GM21786 (cell line): ENCODE results near the gene ANK2.

Experiments
- ATAC-seq: cut with Tn5 transposase; IDR thresholded peaks from one replicate; pipeline ENCODE4 v1.9.1; 2021; ENCODE audit not compliant: unreplicated experiment

Gene ANK2

GRCh38 chr4:113383111-113383785 is 333.8 kb downstream of the ANK2 start:
- no peak for ATAC-seq

- no peak for ATAC-seq
Observed at GRCh38 chr4:113384600-113384999, 335.1 kb downstream of the ANK2 start.

DNA sequence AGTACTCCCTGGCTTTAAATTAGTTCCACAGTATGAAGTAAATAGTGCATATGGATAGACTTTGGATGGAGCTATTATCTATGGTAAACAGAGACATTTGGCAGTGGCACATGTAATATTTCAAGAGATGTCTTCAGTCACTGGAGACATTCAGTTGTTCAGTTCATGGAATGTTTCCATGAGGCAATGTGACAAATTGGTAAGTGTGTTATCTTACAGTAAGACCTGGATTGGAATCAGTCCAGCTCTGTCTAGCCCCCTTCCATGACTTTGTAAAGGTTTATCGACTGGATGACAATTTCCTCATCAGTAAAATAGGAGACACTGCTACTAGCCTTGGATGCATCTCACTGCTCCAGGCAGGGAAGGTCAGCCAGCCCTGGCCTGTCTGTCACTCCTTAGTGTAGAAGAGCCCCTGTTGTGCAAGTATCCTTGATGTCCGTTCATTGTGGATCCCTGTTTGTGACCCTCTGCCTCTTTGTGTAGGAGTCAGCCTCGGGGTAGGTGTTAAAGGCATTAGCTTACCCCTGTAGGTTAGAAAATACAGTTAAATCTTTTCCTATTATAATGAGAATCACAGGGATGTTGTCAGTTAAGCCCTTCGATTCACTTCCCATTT is 335.9 kb downstream of the ANK2 start:
- no peak for ATAC-seq

DNA sequence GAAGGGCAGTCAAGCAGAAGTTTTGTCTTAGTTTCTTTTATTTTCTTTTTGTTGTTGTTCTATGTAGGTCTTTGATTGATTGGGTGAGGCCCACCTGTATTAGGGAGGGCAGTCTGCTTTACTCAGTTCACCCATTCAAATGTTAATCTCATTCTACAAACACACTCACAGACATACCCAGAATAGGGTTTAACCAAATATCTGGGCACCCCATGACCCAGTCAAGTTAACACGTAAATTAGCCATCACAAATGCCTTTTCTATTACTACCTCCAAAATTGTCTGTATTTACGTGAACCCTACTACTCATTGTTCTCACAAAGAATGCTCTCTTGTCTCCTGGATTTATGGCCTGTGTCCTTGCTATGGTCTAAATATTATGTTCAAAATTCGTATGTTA is 339.7 kb downstream of the ANK2 start:
- ATAC-seq = no peak

- no peak for ATAC-seq
Observed at GRCh38 chr4:113390850-113391249, 341.4 kb downstream of the ANK2 start.

DNA sequence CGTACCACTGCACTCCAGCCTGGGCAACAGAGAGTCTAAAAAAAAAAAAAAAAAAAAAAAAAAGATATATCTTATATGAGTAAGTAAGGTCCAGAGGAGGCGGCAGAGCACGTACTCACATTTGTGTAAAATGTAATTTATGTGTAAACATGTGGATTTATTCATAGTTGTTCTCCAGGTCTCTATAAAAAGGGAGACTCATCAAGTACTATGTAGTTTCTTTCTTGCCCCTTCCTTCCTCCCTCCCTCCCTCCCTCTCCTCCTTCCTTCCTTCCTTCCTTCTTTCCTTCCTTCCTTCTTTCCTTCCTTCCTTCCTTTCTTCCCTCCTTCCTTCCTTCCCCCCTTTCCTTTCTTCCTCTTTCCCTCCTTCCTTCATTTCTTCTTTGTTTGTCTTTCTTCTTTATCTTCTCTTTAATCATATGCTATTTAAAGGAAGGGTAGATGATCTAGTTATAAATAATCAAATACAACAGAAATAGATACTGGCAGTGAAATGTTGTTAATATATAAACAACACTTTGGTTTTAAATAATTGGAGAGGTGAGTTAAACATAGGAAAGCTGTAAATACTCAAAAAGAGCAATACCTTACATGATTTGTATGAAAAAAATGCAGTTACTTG is 344.8 kb downstream of the ANK2 start:
- ATAC-seq = peak; percentile 5

DNA sequence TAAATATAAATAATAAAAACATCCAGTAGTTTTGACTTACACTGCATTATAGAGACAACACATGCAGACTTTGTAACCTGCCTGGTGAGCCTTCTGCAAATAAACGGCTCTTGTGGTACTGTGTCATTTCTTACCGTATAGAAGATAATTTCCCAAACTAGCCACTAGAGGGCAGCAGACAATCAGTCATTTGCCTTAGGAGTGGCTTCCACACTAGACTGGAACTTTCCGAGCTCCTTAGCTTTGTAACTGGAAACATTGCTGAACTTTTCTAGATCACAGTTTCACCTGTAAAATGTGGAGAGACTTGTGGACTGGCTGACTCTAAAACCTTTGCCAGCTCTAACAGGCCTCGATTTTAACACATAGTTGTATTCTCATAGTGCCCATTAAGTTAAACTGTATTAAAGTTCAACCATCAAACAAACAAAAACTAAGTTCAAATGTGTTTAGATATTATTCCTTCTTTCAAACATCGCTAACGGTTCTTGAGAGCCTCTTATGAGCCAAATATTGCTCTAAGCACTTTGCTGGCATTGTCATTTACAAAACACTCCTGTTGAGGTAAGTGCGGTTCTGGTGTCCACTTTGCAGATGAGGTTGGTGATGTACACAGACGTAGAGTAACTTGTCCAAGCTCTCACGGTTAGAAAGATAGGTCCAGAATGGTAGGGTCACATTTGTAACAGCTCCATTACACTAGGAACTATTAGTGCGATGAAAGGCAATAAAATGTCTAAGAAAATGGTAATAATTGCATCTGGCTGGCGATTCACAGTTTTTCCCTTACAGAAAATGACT is 345.5 kb downstream of the ANK2 start:
- peak; percentile 97 for ATAC-seq

- no peak for ATAC-seq
Observed at GRCh38 chr4:113397114-113397701, 347.8 kb downstream of the ANK2 start.

DNA sequence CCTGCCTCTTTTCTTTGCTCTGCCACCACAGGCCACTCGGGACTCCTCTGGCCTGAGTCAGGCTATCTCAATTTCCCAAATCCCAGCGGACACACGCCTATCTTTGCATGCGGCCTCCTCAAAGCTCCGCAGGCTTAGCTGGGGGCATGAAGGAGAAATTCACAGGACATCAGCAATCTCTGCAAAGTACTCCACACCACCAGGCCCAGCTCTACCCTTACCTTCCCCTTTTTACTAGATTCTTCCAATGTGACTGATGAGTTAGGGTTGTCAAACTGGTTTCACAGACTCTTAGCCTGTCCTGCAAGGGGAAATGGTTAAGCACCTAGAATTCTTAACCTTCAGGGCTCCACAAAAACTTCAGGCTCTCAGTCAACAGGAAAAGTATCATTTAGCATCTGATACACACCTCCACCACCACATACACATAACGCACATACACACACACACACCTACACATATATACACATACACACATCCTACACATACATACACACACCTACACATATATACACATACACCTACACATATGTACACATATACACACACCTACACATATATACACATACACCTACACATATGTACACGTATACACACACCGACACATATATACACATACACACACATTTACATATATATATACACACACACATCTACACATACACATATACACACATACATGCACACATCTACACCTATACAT is 349.1 kb downstream of the ANK2 start:
- ATAC-seq = no peak

- no peak for ATAC-seq
Observed at GRCh38 chr4:113404167-113404571, 354.7 kb downstream of the ANK2 start.

GRCh38 chr4:113404841-113405240 is 355.4 kb downstream of the ANK2 start:
- no peak for ATAC-seq

GRCh38 chr4:113405874-113406722 is 356.6 kb downstream of the ANK2 start:
- ATAC-seq = no peak

DNA sequence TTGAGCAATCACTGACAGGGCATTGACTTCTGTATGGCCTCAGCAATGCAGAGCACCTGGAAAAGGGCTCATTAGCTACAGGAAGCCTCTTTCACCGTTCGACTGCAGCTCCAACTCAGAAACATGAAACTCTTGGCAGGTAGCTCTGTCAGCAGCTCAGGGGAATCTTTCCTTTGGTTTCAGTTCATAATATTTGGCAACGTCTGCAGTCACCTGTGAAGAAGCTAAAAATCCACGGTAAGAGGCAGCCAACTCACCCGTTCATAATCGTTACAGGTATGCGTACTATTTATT is 357.2 kb downstream of the ANK2 start:
- ATAC-seq = no peak

GRCh38 chr4:113407409-113407808 is 358.0 kb downstream of the ANK2 start:
- ATAC-seq = no peak

- ATAC-seq = no peak
Observed at GRCh38 chr4:113409181-113409580, 359.7 kb downstream of the ANK2 start.

DNA sequence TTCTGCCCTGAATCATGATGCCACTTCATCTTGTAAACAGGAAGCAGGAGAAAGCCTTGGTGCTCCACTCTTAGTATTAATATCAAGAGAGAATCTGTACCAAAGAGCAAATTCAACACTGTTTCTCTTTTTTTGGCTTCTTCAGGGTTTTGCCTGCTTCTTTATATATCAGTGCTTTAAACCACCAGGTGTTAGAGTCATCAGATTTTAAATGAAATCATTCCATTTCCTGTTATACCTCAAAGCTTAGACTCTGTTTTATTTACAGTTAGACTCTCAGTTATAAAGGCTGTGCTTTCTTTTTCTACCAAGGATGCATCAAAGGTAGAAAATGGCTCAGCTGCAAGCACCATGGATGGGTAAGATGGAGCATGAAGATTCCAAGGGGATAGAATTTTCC is 361.2 kb downstream of the ANK2 start:
- no peak for ATAC-seq

- no peak for ATAC-seq
Observed at GRCh38 chr4:113411496-113411938, 362.1 kb downstream of the ANK2 start.

- no peak for ATAC-seq
Observed at GRCh38 chr4:113419631-113420030, 370.2 kb downstream of the ANK2 start.

DNA sequence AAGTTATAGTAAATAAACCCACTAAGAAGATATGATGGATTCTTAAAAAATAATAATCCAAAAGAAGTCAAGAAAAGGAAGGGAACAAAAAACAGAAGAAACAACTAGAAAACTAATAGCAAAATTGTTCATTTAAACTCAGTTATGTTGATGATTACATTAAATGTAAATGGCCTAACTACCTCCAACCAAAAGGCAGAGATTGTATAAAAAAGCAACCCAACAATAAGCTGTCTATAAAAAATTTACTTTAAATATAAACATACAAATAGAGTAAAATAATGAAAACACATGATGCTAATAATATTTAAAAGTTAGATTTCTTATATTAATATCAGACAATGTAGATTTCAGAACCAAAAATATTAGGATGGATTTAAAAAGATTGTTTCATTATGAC is 371.5 kb downstream of the ANK2 start:
- no peak for ATAC-seq

GRCh38 chr4:113423631-113424030 is 374.2 kb downstream of the ANK2 start:
- no peak for ATAC-seq
